Endothelial cell of umbilical vein (primary cell): Measurements from ENCODE around the gene ADORA2A.

Source experiments
- EZH2 ChIP-seq: IDR thresholded peaks from 2 replicates; pipeline ENCODE4 v1.6.1; 2012; ENCODE audit warnings: borderline replicate concordance, low read depth, mild to moderate bottlenecking, moderate library complexity, low read length, inconsistent platforms; ENCODE audit not compliant: severe bottlenecking
- GATA2 ChIP-seq: IDR thresholded peaks from 2 replicates; pipeline ENCODE4 v1.7.0; 2011; ENCODE audit warnings: low read depth, mild to moderate bottlenecking, moderate library complexity, mixed read lengths, low read length; ENCODE audit not compliant: insufficient read length, insufficient read depth
- JUN ChIP-seq: IDR thresholded peaks from 2 replicates; pipeline ENCODE4 v1.6.1; 2011; ENCODE audit warnings: borderline replicate concordance, low read depth; ENCODE audit not compliant: insufficient read length, insufficient read depth
- MAX ChIP-seq: IDR thresholded peaks from 2 replicates; pipeline ENCODE4 v1.6.1; 2011; ENCODE audit not compliant: insufficient read depth, insufficient read length
- MYC ChIP-seq: IDR thresholded peaks from one replicate; pipeline ENCODE4 v1.6.1; 2011; ENCODE audit warnings: mild to moderate bottlenecking, low read depth, low read length
- POLR2A ChIP-seq: IDR thresholded peaks from 2 replicates; pipeline ENCODE4 v1.6.1; 2012; ENCODE audit warnings: low read depth, mild to moderate bottlenecking, control low read depth, low read length
- POLR2AphosphoS5 ChIP-seq: IDR thresholded peaks from 2 replicates; pipeline ENCODE4 v1.6.1; 2012; ENCODE audit warnings: low read depth, mild to moderate bottlenecking, control low read depth, low read length, moderate library complexity; ENCODE audit not compliant: insufficient read depth
- TF ChIP-seq, protein P1 (sequence below), 2 donors: IDR thresholded peaks; 1 replicate in 1 of 2; 2 replicates in 1 of 2; pipeline ENCODE4 v1.5.1; 2011; ENCODE audit warnings: low read length in 2 of 2, mild to moderate bottlenecking in 2 of 2, moderate library complexity in 2 of 2, control low read depth in 1 of 2, inconsistent platforms in 1 of 2, low read depth in 1 of 2; ENCODE audit not compliant: insufficient read depth in 1 of 2; ENCODE audit errors: extremely low read depth in 1 of 2

- TF ChIP-seq POLR2A, result no peak
- TF ChIP-seq, protein P1, sequence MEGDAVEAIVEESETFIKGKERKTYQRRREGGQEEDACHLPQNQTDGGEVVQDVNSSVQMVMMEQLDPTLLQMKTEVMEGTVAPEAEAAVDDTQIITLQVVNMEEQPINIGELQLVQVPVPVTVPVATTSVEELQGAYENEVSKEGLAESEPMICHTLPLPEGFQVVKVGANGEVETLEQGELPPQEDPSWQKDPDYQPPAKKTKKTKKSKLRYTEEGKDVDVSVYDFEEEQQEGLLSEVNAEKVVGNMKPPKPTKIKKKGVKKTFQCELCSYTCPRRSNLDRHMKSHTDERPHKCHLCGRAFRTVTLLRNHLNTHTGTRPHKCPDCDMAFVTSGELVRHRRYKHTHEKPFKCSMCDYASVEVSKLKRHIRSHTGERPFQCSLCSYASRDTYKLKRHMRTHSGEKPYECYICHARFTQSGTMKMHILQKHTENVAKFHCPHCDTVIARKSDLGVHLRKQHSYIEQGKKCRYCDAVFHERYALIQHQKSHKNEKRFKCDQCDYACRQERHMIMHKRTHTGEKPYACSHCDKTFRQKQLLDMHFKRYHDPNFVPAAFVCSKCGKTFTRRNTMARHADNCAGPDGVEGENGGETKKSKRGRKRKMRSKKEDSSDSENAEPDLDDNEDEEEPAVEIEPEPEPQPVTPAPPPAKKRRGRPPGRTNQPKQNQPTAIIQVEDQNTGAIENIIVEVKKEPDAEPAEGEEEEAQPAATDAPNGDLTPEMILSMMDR (IDR thresholded peaks at IDR 0.05; ENCODE audit: extremely low read depth in 1 of 2, insufficient read depth in 1 of 2, low read depth in 1 of 2, low read length in 2 of 2), result no peak
- no peak for TF ChIP-seq MYC
- TF ChIP-seq EZH2, result no peak
- TF ChIP-seq POLR2AphosphoS5, result peak; percentile 52
- no peak for TF ChIP-seq GATA2
- TF ChIP-seq MAX, result no peak
- TF ChIP-seq JUN, result no peak
These were observed 39.4 kb downstream of the ADORA2A start for GRCh38 chr22:24466716-24467328.
